Cardiac muscle cell (in vitro differentiated cells and primary cell): ENCODE results near the gene CANT1. TPM values are rescaled to one million over a fixed set of nuclear protein-coding genes. Genes with fewer than 3 reads are reported as not detected.

Experiments used
- DNase-seq, 2 donors: peaks; one replicate each; pipeline versions ENCODE4 v3.0.0 to v3.0.0-alpha.2; 2010 to 2017; ENCODE audit warnings: low read depth in 1 of 2, low spot score in 1 of 2
- H3K27ac ChIP-seq: fragments of 200-600 bp; sonication (generic); 2 replicates; pipeline ENCODE4 v1.5.1; 2016
- H3K27me3 ChIP-seq: fragments of 200-600 bp; sonication (generic); 2 replicates; pipeline ENCODE4 v1.6.0; 2016; ENCODE audit warnings: control low read depth
- H3K36me3 ChIP-seq: fragments of 200-600 bp; sonication (generic); 2 replicates; pipeline ENCODE4 v1.5.1; 2016; ENCODE audit warnings: control low read depth
- H3K4me1 ChIP-seq: fragments of 200-600 bp; sonication (generic); 2 replicates; pipeline ENCODE4 v1.8.1; 2017; ENCODE audit warnings: low read depth, mild to moderate bottlenecking, mixed run types
- H3K4me3 ChIP-seq: fragments of 200-600 bp; sonication (generic); 2 replicates; pipeline ENCODE4 v1.5.1; 2016; ENCODE audit warnings: mild to moderate bottlenecking
- H3K9me3 ChIP-seq: fragments of 200-600 bp; sonication (generic); 2 replicates; pipeline ENCODE4 v1.5.1; 2017; ENCODE audit warnings: low read depth, mild to moderate bottlenecking, control low read depth
- polyA plus RNA-seq: library from polyadenylated mRNA; unstranded; fragments of >200 nt; fragmentation: Nextera tagmentation; extraction: Ambion mirVana; gene quantifications from 2 replicates; pipeline ENCODE4 v1.2.1, GENCODE V29; 2016
- total RNA-seq: library from RNA; depleted of rRNA; stranded (reverse); fragments of >200 nt; gene quantifications from 2 replicates; pipeline ENCODE4 v1.2.3, GENCODE V29; 2016
- TF ChIP-seq, protein P1 (sequence below): IDR thresholded peaks from 2 replicates; pipeline ENCODE4 v1.5.1; 2012; ENCODE audit warnings: low read depth, mild to moderate bottlenecking, low read length

Gene CANT1
- total and polyA plus RNA-seq, 2 experiments from 2014 or later: 33.6 to 55.3 TPM

DNA sequence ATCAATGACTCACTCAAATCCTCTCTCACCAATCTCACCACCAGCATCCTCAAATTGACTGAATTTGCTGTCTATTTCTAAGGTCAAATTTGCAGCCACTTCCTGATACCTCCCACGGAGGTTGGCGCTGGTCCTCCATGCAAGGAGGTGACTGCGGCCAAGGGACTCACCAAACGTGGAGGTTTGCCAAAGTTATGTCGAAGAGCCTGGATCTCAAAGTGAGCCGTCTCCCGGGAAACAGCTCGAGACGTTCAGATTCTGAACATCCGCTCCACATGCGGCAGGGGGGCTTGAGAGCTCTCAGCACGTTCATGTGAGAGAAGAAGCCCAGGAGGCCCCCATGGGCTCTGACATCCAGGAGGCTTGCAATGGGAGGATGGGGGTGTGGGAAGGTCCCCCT is 52.4 kb downstream of the CANT1 start:
- TF ChIP-seq, protein P1, sequence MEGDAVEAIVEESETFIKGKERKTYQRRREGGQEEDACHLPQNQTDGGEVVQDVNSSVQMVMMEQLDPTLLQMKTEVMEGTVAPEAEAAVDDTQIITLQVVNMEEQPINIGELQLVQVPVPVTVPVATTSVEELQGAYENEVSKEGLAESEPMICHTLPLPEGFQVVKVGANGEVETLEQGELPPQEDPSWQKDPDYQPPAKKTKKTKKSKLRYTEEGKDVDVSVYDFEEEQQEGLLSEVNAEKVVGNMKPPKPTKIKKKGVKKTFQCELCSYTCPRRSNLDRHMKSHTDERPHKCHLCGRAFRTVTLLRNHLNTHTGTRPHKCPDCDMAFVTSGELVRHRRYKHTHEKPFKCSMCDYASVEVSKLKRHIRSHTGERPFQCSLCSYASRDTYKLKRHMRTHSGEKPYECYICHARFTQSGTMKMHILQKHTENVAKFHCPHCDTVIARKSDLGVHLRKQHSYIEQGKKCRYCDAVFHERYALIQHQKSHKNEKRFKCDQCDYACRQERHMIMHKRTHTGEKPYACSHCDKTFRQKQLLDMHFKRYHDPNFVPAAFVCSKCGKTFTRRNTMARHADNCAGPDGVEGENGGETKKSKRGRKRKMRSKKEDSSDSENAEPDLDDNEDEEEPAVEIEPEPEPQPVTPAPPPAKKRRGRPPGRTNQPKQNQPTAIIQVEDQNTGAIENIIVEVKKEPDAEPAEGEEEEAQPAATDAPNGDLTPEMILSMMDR: no peak
- peak in 1 of 2 donors; percentile 66 for DNase-seq
- H3K27ac ChIP-seq: no peak overlapping the region
- no peaks in the 10 kb centered on the region for H3K27me3 ChIP-seq
- H3K36me3 ChIP-seq: no peaks in the 10 kb centered on the region
- H3K9me3 ChIP-seq: no peaks in the 10 kb centered on the region
- no peaks in the 10 kb centered on the region for H3K4me1 ChIP-seq
- H3K4me3 ChIP-seq: no peak overlapping the region

GRCh38 chr17:78956254-78956653 is 53.3 kb downstream of the CANT1 start:
- DNase-seq: no peak
- H3K27ac ChIP-seq: no peak overlapping the region
- H3K9me3 ChIP-seq: no peaks in the 10 kb centered on the region
- TF ChIP-seq, protein P1: no peak
- no peaks in the 10 kb centered on the region for H3K36me3 ChIP-seq
- no peaks in the 10 kb centered on the region for H3K27me3 ChIP-seq
- H3K4me3 ChIP-seq: no peak overlapping the region
- no peaks in the 10 kb centered on the region for H3K4me1 ChIP-seq

GRCh38 chr17:78954684-78955083 is 54.9 kb downstream of the CANT1 start:
- DNase-seq: no peak
- TF ChIP-seq, protein P1: no peak
- Histone ChIP-seq H3K4me1 (no peaks in the 10 kb centered on the region), H3K4me3 (no peak overlapping the region), H3K27me3 (no peaks in the 10 kb centered on the region), H3K36me3 (no peaks in the 10 kb centered on the region), H3K27ac (no peak overlapping the region), H3K9me3 (no peaks in the 10 kb centered on the region)

GRCh38 chr17:78953356-78954350 is 55.9 kb downstream of the CANT1 start:
- TF ChIP-seq, protein P1: no peak
- Histone ChIP-seq H3K36me3 (no peaks in the 10 kb centered on the region), H3K4me3 (no peak overlapping the region), H3K27me3 (no peaks in the 10 kb centered on the region), H3K27ac (no peak overlapping the region), H3K4me1 (no peaks in the 10 kb centered on the region), H3K9me3 (no peaks in the 10 kb centered on the region)
- peak in 1 of 2 donors; percentile 14 for DNase-seq

DNA sequence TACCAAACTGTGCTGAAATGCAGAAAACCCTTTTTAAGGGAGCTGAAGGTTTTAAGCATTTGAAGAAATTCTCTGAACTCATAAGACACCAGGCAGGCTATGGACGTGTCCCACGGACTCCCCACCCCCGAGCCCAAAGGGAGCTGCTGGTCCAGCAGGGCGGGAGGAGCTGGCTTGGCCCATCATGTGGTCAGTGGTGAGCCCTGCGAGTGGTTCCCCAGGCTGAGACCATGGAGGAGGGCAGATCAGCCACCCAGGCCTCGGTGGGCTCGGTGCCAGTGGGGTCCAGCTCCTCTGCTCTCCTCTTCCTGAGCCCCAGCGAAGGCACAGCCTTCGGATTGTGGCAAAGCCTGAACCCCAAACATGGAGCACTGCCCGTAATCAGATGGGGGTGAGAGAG is 56.9 kb downstream of the CANT1 start:
- Histone ChIP-seq H3K4me1 (no peaks in the 10 kb centered on the region), H3K36me3 (no peaks in the 10 kb centered on the region), H3K27me3 (no peaks in the 10 kb centered on the region), H3K4me3 (no peak overlapping the region), H3K27ac (no peak overlapping the region), H3K9me3 (no peaks in the 10 kb centered on the region)
- TF ChIP-seq, protein P1: no peak
- DNase-seq: no peak
